ENCODE measurements around the gene FCN2. TPM values are rescaled to one million over a fixed set of nuclear protein-coding genes. Genes with fewer than 3 reads are reported as not detected.

The FCN2 gene
- not detected for total RNA-seq

GRCh38 chr9:134880484-134881312 is at the start of gene FCN2:
TSS of gene FCN2 (plus strand) at chr9:134880810. CDS start at chr9:134880822, 12 bp downstream.
- no peak for TF ChIP-seq POLR2AphosphoS5 (IDR thresholded peaks at IDR 0.05)
- TF ChIP-seq POLR2A (IDR thresholded peaks at IDR 0.05) = no peak
- no peak for TF ChIP-seq EP300 (IDR thresholded peaks at IDR 0.05)
- Histone ChIP-seq H3K27ac (no peak within 1 kb of the TSS), H3K4me3 (no peak within 1 kb of the TSS), H3K36me3 (no peaks in the 10 kb centered on the region), H3K9me3 (no peaks in the 10 kb centered on the region), H3K4me1 (no peaks in the 10 kb centered on the region), H3K27me3 (no peaks in the 10 kb centered on the region)
- ATAC-seq (ENCODE audit: low FRiP score in 2 of 2) (no peak), DNase-seq (peak in 1 of 2 donors; percentile 15)
- 72 to 78% methylated on average over 17 to 25 of the region's 25 CpGs for WGBS, 2 donors

- TF ChIP-seq POLR2A (IDR thresholded peaks at IDR 0.05) = no peak
- no peak for TF ChIP-seq EP300 (IDR thresholded peaks at IDR 0.05)
- TF ChIP-seq CTCF (IDR thresholded peaks at IDR 0.05) = no peak
- no peak for TF ChIP-seq POLR2AphosphoS5 (IDR thresholded peaks at IDR 0.05)
- Histone ChIP-seq H3K27ac (no peak overlapping the region), H3K27me3 (no peaks in the 10 kb centered on the region), H3K4me1 (no peaks in the 10 kb centered on the region), H3K36me3 (peaks cover 0 to 9% (median 1%) of the 10 kb centered on the region in 4 donors), H3K4me3 (no peak overlapping the region), H3K9me3 (no peaks in the 10 kb centered on the region)
- WGBS, 2 donors = 77 to 80% methylated on average over 20 to 21 of the region's 21 CpGs
- ATAC-seq (ENCODE audit: low FRiP score in 2 of 2) (no peak), DNase-seq (peak in 1 of 2 donors; percentile 43)
Observed at GRCh38 chr9:134830926-134831720, 49.5 kb upstream of the FCN2 start.

- H3K27me3 ChIP-seq = no peaks in the 10 kb centered on the region
- TF ChIP-seq CTCF (IDR thresholded peaks at IDR 0.05) = no peak
- no peak for TF ChIP-seq POLR2AphosphoS5 (IDR thresholded peaks at IDR 0.05)
- no peak for TF ChIP-seq EP300 (IDR thresholded peaks at IDR 0.05)
- no peak for TF ChIP-seq POLR2A (IDR thresholded peaks at IDR 0.05)
- H3K36me3 ChIP-seq = peaks cover 0 to 9% (median 1%) of the 10 kb centered on the region in 4 donors
- no peaks in the 10 kb centered on the region for H3K9me3 ChIP-seq
- ATAC-seq (ENCODE audit: low FRiP score in 2 of 2) = no peak
- 94 to 99% methylated on average over 18 to 19 of the region's 19 CpGs for WGBS, 2 donors
- no peak overlapping the region for H3K27ac ChIP-seq
- H3K4me1 ChIP-seq = no peaks in the 10 kb centered on the region
- no peak overlapping the region for H3K4me3 ChIP-seq
- DNase-seq = peak in 1 of 2 donors; percentile 66
Observed at GRCh38 chr9:134832471-134832870, 48.1 kb upstream of the FCN2 start.

- 72 to 80% methylated on average over 10 to 11 of the region's 11 CpGs for WGBS, 2 donors
- DNase-seq (peak in 1 of 2 donors; percentile 51), ATAC-seq (ENCODE audit: low FRiP score in 2 of 2) (no peak)
- Histone ChIP-seq H3K36me3 (peaks cover 0 to 7% (median 1%) of the 10 kb centered on the region in 4 donors), H3K4me3 (no peak overlapping the region), H3K4me1 (no peaks in the 10 kb centered on the region), H3K27ac (no peak overlapping the region), H3K27me3 (no peaks in the 10 kb centered on the region), H3K9me3 (no peaks in the 10 kb centered on the region)
- TF ChIP-seq POLR2A (IDR thresholded peaks at IDR 0.05) = no peak
- TF ChIP-seq EP300 (IDR thresholded peaks at IDR 0.05) = no peak
- TF ChIP-seq CTCF (IDR thresholded peaks at IDR 0.05) = no peak
- no peak for TF ChIP-seq POLR2AphosphoS5 (IDR thresholded peaks at IDR 0.05)
Observed at GRCh38 chr9:134833294-134833880, 47.2 kb upstream of the FCN2 start.

Data from upper lobe of left lung (tissue), 6 donors.